Measurements from ENCODE around the gene HSPB8.

The HSPB8 gene, protein sequence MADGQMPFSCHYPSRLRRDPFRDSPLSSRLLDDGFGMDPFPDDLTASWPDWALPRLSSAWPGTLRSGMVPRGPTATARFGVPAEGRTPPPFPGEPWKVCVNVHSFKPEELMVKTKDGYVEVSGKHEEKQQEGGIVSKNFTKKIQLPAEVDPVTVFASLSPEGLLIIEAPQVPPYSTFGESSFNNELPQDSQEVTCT

GRCh38 chr12:119178544-119179334 lies at the start of gene HSPB8:
Gene HSPB8 (plus strand): TSS chr12:119178931. CDS start chr12:119179313, 382 bp downstream.
- DNase-seq (ENCODE audit: low read depth) = no peak

DNA sequence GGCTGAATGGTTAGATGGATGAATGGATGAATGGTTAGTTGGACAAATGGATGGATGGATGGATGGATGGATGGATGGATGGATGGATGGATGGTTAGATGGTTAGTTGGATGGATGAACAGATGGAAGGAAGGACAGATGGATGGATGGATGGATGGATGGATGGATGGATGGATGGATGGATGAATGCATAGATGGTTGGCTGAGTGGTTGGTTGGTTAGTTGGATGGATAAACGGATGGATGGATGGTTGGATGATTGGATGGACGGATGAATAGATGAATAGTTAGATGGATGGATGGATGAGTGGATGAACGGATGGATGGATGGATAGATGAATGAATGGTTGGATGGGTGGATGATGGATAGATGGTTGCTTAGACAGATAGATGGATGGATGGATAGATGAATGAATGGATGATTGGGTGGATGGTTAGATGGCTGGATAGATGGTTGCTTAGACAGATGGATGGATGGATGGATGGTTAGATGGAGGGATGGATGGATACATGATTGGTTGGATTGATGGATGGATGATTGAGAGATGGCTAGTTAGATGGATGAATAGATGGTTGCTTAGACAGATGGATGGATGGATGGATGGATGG lies 48.8 kb upstream of the HSPB8 start:
- no peak for DNase-seq (ENCODE audit: low read depth)

DNA sequence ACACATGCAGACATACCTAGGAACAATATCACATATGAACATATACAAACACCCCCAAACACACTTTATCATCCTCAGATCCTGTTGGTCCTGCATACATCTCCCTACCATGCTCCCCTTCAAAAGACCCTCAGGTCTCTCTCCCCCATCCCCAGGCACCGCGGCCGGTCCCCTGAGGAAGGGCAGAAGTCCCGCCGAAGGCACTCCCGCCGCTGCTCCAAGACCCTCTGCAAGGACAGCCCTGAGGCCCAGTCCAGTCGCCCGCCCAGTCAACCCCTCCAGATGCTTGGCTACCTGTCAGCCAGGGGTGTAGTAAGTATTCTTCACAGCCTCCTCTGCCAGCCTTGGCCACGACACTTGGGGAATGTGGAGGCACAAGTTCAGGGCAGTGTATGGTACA lies 48.2 kb upstream of the HSPB8 start:
- DNase-seq (ENCODE audit: low read depth) = no peak

GRCh38 chr12:119134284-119135072 lies 44.3 kb upstream of the HSPB8 start:
- DNase-seq (ENCODE audit: low read depth) = no peak

DNA sequence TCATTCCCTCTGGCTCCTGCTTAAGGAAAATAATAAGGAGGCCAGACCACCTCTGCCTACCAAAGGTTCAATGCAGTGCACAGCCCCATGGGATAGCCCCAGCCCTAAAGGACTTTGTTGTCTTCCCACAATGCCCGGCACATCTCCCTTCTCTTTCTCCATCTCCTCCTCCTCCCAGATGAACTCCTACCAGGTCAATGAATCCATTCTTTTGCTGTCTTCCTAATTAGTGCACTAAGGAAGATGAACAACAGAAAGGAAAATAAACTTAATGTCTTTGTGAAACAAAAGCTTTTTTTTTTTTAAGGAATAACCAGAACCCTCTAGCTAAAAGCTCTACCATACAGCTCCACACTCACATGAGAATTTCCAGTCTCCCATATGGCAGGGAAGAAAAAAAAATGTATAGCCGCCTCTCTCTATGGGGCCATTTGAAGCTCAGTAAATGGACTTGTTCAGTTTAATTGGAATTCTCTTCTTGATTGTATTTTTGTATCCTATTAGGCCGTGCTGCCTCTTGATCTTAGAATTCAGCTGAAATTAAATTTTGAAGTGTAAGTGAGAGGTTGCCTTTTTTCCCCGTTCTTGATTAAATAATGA lies 41.8 kb upstream of the HSPB8 start:
- DNase-seq (ENCODE audit: low read depth) = no peak

GRCh38 chr12:119139448-119139847 lies 39.3 kb upstream of the HSPB8 start:
- no peak for DNase-seq (ENCODE audit: low read depth)

GRCh38 chr12:119145367-119145766 lies 33.4 kb upstream of the HSPB8 start:
- DNase-seq (ENCODE audit: low read depth) = no peak

DNA sequence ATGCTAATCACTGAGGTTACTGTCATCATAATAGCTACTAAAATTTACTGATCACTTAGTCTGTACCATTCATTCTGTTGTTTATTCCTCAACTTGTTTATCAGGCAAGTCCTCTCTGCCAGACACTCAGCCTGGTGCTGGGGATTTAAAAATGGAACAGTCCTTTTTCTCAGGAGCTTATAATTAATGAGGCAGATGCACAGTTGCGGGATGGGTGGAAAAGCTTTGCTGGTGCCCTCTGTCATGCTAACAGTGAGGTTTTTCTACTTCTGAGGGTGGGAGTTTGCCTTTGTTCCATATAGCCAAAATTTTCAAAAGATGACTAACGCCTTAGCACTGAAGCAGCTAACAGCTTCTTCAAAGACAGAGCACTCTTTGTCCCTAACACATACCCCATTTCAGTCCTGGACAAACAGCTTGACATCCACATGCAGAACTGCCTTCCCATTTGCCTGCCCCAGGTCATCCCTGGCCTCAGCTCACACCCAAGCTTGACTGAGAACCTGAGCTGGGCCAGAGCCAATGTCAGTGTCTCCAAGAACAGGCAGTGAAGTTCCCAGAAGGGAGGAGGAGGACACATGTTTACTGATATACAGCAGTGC lies 30.8 kb upstream of the HSPB8 start:
- DNase-seq (ENCODE audit: low read depth) = no peak

GRCh38 chr12:119149270-119149669 lies 29.5 kb upstream of the HSPB8 start:
- DNase-seq (ENCODE audit: low read depth) = no peak

DNA sequence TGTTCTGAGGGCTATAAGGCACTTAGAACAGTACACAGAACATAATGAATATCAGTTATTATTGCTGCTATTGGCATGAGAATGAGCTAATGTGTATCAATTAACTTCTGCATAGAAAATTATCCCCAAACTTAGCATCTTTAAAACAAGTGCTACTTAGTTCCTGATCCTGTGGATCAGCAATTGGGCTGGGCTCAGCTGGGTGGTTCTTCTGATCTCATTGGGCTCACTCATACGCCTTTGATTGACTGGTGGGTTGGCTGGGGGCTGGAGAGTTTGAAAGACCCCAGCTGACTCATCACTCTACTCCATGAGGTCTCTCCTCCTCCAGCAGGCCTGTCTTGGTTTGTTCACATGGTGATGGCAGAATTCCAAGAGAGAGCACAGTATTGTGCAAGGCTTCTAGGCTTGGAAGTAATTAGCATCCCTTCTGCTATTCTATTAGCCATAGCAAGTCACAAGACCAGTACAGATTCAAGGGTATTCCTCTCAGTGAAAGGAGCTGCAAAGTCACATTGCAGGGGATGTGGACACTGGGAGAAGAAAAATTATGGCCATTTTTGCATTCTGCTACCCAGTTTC lies 27.2 kb upstream of the HSPB8 start:
- no peak for DNase-seq (ENCODE audit: low read depth)

DNA sequence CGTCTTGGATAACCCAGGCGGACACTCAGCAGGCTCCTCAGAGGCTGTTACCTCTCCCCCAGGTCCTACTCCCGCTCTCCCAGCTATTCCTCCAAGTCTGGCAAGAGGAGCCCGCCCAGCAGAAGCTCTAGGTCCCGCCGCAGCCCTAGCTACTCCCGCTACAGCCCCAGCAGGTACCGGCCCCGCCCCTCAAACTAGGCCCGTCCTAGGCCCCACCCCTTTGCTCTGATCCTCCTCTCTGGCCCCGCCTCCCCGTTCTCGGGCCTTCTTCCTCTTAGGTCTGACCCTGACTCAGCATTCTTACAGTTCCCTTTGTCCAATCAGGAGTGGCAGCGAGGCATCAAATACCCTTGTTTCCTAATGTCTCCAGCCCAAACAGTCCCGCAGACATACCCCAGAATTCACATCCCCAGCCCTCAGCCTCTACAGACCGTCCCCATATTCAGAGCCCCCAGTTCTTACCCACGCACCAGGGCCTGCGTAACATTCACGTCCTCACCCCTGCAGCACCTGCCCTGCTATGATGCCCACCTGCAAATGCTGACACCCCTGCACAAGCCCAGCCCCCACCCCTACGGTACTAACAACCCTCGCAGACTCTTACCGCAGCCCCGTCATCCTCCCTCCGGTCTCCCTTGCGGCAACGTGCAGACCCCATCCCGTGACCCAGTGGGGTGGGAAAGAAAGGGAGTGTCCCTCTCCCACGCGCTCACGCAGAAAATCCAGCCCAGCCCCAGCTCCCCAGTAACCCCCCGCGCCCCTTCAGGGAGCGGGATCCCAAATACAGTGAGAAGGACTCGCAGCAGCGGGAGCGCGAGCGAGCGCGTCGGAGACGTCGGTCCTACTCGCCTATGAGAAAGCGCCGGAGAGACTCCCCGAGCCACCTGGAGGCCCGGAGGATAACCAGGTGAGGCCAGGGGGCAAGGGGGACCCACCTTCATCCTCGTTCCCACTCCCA lies 25.0 kb upstream of the HSPB8 start:
- DNase-seq (ENCODE audit: low read depth) = no peak

- DNase-seq (ENCODE audit: low read depth) = no peak
Observed at GRCh38 chr12:119154435-119154818, 24.3 kb upstream of the HSPB8 start.

DNA sequence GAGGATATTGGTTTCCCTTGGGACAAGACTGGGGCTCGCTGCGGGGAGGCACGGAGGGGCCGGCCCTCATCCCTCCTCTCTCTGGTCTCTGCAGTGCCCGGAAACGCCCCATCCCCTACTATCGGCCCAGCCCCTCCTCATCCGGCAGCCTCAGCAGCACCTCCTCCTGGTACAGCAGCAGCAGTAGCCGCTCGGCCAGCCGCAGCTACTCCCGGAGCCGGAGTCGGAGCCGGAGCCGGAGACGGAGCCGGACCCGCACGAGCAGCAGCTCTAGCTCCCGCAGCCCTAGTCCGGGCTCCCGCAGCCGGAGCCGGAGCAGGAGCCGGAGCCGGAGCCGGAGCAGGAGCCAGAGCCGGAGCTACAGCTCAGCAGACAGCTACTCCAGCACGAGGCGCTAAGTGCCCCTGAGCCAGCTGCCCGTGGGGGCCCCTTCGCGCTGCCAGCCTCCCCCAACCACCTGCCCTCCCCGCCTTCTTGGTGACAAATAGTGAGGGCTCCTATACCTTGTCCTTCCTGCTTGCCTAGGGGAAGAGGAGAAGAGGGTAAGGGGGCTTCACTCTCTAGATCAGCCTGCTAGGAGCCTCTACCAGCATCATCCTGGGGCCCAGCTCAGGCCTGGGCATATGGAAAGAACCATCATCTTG lies 22.2 kb upstream of the HSPB8 start:
- DNase-seq (ENCODE audit: low read depth) = no peak

DNA sequence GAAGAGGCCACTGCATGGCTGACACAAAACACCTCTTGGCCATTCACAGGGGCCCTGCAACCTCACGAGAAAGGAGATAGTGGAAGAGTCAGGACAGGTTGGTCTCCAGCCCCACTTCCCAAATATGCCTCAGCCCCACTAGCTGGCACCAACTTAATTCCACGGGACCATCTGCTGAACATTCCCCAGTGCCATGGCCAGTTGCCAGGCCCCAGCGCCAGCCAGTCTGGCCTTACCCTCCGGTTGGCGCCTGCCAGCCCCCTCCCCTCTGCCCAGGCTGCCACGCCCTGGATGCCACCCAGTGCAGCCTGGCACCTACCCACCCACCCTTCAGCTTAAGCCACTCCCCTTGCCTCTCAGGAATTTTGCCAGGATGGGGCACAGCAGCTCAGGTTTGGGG lies 21.2 kb upstream of the HSPB8 start:
- DNase-seq (ENCODE audit: low read depth) = no peak

- DNase-seq (ENCODE audit: low read depth) = no peak
Observed at GRCh38 chr12:119157978-119158377, 20.8 kb upstream of the HSPB8 start.

DNA sequence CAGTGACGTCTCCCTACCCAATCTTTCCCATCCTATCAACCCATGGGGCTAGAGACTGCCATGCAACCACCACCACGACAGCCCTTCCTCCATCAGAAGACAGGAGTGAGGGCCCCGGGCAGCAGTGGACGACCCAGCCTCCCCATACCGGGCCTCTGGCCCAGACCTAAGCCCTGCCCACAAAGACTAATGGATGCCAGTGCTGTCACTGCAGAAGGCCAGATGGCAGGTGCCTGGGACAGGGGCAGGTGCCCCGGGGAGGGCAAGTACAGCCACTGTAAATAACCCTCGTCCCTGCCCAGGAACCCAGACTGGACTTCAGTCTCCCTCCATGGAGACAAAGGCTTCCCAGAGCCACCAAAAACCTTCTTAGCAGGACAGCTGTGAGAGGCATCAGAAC lies 20.3 kb upstream of the HSPB8 start:
- no peak for DNase-seq (ENCODE audit: low read depth)

DNA sequence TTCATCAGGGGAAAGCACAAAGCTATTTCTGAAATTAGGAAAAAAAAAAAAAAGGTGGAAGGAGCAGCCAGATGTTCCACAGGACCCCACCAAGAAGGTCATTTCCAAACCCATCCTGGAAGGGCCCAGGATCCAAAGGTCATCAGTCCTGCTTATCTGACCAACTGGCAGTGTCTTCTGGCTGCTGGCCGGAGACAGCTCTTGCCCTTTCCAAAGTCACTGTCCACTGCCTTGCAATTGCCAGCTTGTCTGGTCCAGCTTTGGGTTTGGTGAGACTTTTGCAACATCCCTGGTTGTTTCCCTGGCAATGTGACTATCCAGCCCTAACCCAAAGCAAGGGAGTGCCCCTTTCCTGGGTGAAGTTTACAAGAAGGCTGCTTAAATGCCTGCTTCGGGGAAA lies 18.9 kb upstream of the HSPB8 start:
- DNase-seq (ENCODE audit: low read depth) = no peak

DNA sequence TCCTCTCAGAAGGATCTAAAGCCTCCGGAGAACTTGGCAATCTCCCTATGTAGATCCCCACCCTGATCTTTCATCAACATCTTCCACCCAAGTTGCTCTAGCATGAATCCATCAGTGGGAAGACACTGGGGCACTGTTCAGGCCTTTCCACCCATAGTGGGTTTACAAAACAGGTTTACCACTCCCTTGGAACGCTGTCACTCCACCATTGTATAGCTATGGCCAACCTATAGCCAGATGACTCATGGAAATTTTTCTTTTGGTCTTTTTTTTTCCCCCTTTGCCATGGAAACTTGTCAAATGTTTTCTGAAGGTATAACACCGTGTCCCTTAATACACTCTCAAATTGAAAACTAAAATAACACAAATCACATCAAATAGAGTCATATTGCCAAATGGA lies 10.8 kb upstream of the HSPB8 start:
- no peak for DNase-seq (ENCODE audit: low read depth)

DNA sequence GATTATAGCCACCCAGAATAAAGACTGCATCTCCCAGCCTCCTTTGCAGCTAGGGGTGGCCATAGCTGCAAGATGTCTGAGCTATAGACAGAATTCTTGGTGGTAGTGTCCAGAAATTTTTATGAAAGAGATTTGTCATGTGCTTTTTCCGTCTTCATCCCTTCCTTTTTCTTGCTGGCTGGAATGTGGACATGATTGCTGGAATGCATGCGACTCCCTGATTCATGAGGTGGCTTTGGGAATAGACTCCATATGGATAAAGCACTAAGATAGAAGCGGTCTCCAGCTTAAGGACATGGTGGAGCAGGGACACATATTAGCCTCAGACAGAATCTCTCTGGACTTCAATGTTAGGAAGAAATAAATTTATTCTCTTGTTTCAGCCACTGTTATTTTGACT lies 10.0 kb upstream of the HSPB8 start:
- DNase-seq (ENCODE audit: low read depth) = no peak

DNA sequence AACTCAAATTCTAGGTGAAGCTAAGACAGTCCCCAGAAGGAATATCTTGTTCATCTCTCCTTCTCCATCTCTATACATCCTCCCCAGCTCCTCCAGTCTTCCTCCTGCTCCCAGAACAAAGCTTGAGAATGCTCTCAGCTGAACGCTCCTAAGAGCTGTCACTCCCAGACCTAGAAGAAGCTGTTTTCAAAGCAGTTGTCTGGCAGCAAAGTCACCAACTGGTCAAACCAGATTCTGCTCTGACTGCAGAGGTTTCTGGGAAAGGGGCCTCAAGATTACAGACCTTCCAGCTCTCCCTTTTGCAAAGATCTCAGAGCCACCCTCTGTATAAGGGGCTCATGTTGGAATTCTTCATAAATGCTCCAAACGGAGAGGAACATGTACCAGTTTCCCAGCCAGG lies 9.6 kb upstream of the HSPB8 start:
- DNase-seq (ENCODE audit: low read depth) = no peak
